IPS-18c (cell line): Measurements from ENCODE around the gene SEC31B.
A peak's percentile ranks its signal among the peaks of the same experiment; 100 is the strongest.

ENCODE experiments used
- H3K4me3 ChIP-seq: 2 replicates; pipeline ENCODE4 v1.7.0; 2013; ENCODE audit warnings: low read depth, mild to moderate bottlenecking, low read length, moderate library complexity; ENCODE audit not compliant: insufficient read depth
- H3K9me3 ChIP-seq: one replicate; pipeline ENCODE4 v1.6.1; 2013; ENCODE audit warnings: mild to moderate bottlenecking, low read length, moderate library complexity; ENCODE audit not compliant: control insufficient read depth, insufficient read depth

The SEC31B gene

GRCh38 chr10:100519311-100520051 is at the start of gene SEC31B:
Gene SEC31B, minus strand, starts transcription at chr10:100519861. Its CDS starts 2,909 bp downstream, at chr10:100516952.
- H3K4me3 ChIP-seq: peak within 1 kb of the TSS; percentile 37

DNA sequence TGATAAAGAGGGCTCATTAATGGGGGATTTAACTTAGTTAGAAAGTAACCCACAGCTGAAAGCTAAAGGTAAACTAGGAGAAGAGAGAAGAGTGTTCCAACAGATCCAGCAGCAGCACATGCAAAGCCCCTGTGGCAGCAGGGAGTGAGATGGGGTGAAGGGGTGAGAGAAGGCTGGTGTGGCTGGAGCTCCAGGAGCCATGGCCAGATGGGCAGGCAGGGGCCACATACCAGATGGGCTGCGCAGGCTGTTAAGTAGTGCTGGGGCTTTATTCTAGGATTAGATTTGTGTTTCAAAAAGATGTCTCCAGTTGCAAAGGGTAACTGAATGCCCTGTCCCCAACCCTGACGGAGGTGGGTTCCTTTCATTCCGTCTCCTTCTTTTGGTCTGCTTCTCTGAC is 49.3 kb upstream of the SEC31B start:
- Histone ChIP-seq H3K9me3 (peaks cover 2% of the 10 kb centered on the region), H3K4me3 (no peak overlapping the region)

More at GRCh38 chr10:100519311-100520051, at the start of gene SEC31B:
- H3K9me3 ChIP-seq: no peaks in the 10 kb centered on the region

GRCh38 chr10:100567826-100568225 is 48.2 kb upstream of the SEC31B start:
- Histone ChIP-seq H3K4me3 (no peak overlapping the region), H3K9me3 (peaks cover 2% of the 10 kb centered on the region)

GRCh38 chr10:100567249-100567648 is 47.6 kb upstream of the SEC31B start:
- no peak overlapping the region for H3K4me3 ChIP-seq

GRCh38 chr10:100566561-100566960 is 46.9 kb upstream of the SEC31B start:
- H3K4me3 ChIP-seq: no peak overlapping the region
- H3K9me3 ChIP-seq: peaks cover 2% of the 10 kb centered on the region

More at GRCh38 chr10:100567249-100567648, 47.6 kb upstream of the SEC31B start:
- peaks cover 2% of the 10 kb centered on the region for H3K9me3 ChIP-seq

GRCh38 chr10:100565206-100565985 is 45.7 kb upstream of the SEC31B start:
- no peak overlapping the region for H3K4me3 ChIP-seq
- H3K9me3 ChIP-seq: peaks cover 2% of the 10 kb centered on the region

DNA sequence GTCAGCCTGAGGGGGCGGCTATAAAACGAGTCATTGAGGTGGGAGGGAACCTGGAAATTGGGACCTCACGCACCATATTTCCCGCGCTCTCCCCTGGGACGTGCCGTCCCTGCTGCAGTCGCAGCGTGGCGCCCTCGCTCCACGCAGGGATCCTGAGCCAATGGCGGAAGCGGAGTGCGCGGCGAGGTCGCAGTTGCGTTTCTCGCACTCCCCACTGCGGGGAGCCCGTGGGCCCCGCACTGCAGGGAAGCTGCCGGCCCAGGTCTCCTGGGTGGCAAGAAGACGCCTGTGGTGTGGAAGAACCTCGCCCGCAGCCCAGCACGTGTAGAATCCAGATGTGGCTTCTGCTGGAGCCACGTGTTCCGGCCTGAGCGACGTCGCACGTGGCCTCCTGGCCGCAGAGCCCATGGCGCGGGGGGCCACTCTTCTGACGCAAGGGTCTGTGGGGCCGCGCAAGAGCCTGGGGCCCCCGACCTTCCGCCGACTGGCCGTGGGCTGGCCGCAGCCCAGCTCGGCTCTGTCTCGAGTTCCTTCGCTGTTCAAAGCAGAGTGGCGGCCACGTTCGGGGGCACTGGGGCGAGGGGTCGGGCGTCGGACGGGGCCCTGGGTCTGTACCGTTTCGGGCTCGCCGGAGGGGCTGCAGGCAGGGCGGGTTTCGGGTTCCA is 42.5 kb upstream of the SEC31B start:
- Histone ChIP-seq H3K9me3 (no peaks in the 10 kb centered on the region), H3K4me3 (no peak overlapping the region)

- Histone ChIP-seq H3K4me3 (no peak overlapping the region), H3K9me3 (no peaks in the 10 kb centered on the region)
Measured at GRCh38 chr10:100561005-100561404, 41.3 kb upstream of the SEC31B start.

GRCh38 chr10:100560248-100560647 is 40.6 kb upstream of the SEC31B start:
- Histone ChIP-seq H3K4me3 (no peak overlapping the region), H3K9me3 (no peaks in the 10 kb centered on the region)

DNA sequence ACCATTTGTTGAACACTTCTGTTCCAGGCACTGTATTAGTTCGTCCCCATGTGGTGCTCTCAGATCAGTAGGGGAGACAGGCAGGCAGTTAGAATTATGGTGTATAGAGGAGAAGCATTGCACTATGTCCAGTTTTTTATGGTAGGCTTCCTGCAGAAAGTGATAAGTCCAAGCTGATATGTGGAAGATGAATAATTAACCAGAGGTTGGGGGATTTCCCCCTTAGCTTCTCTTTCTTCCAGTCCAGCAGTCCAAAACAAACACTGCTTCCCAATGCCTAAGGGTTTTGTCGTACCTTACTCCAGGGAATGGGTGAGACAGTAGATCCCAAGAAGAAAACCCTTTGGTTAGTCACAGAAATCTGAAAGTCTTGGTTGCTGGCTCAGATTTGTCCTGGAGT is 35.2 kb upstream of the SEC31B start:
- H3K9me3 ChIP-seq: no peaks in the 10 kb centered on the region
- H3K4me3 ChIP-seq: no peak overlapping the region

GRCh38 chr10:100553929-100554328 is 34.3 kb upstream of the SEC31B start:
- H3K9me3 ChIP-seq: no peaks in the 10 kb centered on the region
- no peak overlapping the region for H3K4me3 ChIP-seq

DNA sequence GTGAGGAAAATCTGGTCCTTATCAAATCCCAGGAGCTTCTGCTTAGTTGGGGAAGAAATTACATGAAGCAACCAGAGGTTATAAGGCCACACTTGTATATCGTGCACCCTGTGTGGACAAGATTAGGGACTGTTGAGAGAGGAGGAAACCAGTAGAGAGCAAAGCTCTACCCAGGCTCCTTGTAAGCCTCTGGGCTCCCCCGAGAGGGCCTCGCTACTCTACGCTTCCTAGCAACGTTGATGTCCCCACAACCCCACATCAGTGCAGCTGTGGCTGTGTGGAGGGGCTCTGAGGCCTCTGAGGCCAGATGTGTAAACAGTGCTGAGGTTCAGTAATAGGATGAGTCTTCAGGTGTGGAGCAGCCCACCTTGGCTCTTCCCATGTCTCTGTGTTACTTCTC is 32.1 kb upstream of the SEC31B start:
- Histone ChIP-seq H3K9me3 (no peaks in the 10 kb centered on the region), H3K4me3 (no peak overlapping the region)

DNA sequence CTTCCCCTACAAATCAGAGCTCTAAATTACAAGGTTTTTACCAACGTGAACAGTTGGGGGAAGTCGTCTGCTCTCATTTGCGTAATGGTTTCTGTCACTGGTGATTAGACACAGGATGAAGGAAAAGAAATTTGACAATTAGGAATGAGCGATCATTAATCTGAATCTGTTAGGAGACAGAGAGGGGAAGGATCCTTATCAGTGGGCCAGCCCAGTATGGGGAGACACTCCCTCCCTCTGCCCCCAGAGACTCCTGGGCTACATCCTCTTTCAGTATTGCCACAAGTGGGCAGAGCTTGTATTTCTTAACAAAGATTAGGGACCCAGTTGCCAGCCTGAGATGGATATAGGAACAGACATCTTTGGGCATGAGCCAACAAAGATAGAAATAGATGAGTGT is 31.5 kb upstream of the SEC31B start:
- H3K9me3 ChIP-seq: no peaks in the 10 kb centered on the region
- H3K4me3 ChIP-seq: no peak overlapping the region

- H3K9me3 ChIP-seq: no peaks in the 10 kb centered on the region
- no peak overlapping the region for H3K4me3 ChIP-seq
Measured at GRCh38 chr10:100544950-100545349, 25.3 kb upstream of the SEC31B start.

DNA sequence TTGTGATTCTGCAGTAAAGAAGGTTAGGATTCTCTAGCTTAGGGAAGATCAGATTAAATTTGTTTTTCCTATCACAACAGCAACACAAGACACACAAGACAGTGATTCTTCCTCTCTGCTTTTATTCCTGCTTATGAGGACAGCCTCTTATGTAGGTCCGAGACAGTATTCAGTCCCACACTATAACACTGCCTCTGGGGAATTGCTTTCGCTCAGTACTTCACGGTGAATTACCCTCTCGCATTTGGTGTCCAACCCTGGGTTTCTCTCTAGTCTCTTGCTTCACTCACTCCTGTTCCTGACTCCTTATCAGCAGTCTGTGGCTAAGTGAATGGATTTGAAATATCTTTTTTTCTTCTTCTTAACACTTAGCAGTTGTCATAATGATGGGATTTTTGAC is 17.8 kb upstream of the SEC31B start:
- Histone ChIP-seq H3K9me3 (no peaks in the 10 kb centered on the region), H3K4me3 (no peak overlapping the region)

DNA sequence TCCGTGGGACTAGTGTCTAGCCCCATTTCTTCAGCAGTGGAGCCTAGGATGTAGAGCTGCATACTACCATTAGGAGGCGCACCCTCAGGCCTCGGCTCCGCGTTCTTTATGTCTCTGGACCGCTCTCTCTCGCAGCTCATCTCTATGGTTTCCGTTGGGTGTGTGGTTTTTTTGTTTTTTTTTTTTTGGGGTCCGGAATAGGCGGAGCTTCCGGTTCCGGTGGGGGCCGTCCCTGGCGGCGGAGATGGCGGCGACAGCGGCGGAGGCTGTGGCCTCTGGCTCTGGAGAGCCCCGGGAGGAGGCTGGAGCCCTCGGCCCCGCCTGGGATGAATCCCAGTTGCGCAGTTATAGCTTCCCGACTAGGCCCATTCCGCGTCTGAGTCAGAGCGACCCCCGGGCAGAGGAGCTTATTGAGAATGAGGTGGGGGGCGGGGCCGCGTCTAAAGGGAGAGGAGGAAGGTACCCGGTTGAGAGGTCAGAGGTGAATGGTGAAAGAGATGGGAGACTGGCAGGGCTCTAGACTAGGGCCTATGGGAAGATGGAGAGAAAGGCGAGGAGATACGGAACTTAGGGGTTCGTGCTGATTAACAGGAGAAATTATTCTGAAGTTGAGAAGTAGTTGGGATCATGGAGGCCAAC is 16.2 kb upstream of the SEC31B start, which contains the start of gene HIF1AN:
Gene HIF1AN (plus strand): TSS at position 229 of the 639 bp plus-strand sequence. CDS start 16 bp downstream, at position 245.
- no peaks in the 10 kb centered on the region for H3K9me3 ChIP-seq
- peak within 1 kb of the TSS; percentile 90 for H3K4me3 ChIP-seq

- H3K9me3 ChIP-seq: no peaks in the 10 kb centered on the region
- H3K4me3 ChIP-seq: no peak overlapping the region
Measured at GRCh38 chr10:100535338-100535714, 15.7 kb upstream of the SEC31B start.
